Loucy (cell line): Measurements from ENCODE around the gene NLRC3.

ENCODE experiments used
- H2AFZ ChIP-seq: fragments of 200-600 bp; sonication (generic); 2 replicates; pipeline ENCODE4 v1.6.0; 2016; ENCODE audit warnings: antibody characterized with exemption, mild to moderate bottlenecking, low read length, moderate library complexity
- H3F3A ChIP-seq: fragments of 200-600 bp; 2 replicates; pipeline ENCODE4 v1.6.0; 2016; ENCODE audit warnings: antibody characterized with exemption, low read depth, mild to moderate bottlenecking
- H3K27me3 ChIP-seq: fragments of 200-600 bp; sonication (generic); 2 replicates; pipeline ENCODE4 v1.6.1; 2014; ENCODE audit warnings: low read length, mild to moderate bottlenecking; ENCODE audit not compliant: insufficient read depth, poor library complexity, severe bottlenecking
- H3K36me3 ChIP-seq: fragments of 200-600 bp; sonication (generic); 2 replicates; pipeline ENCODE4 v1.6.1; 2016; ENCODE audit warnings: low read length; ENCODE audit not compliant: insufficient read depth
- H3K4me1 ChIP-seq: fragments of 200-600 bp; sonication (generic); 2 replicates; pipeline ENCODE4 v1.5.1; 2014; ENCODE audit warnings: low read length, mild to moderate bottlenecking; ENCODE audit not compliant: insufficient read depth, poor library complexity, severe bottlenecking
- H3K4me2 ChIP-seq: fragments of 200-600 bp; sonication (generic); 2 replicates; pipeline ENCODE4 v1.6.0; 2014; ENCODE audit warnings: antibody characterized with exemption, low read length, low read depth, mild to moderate bottlenecking; ENCODE audit not compliant: poor library complexity, severe bottlenecking
- H3K4me3 ChIP-seq: fragments of 200-600 bp; sonication (generic); 2 replicates; pipeline ENCODE4 v1.5.1; 2014; ENCODE audit warnings: low read length, mild to moderate bottlenecking, mixed read lengths; ENCODE audit not compliant: poor library complexity, severe bottlenecking
- H3K79me2 ChIP-seq: fragments of 200-600 bp; sonication (generic); 2 replicates; pipeline ENCODE4 v1.6.1; 2014; ENCODE audit warnings: low read length; ENCODE audit not compliant: insufficient read depth
- H3K9ac ChIP-seq: fragments of 200-600 bp; sonication (generic); 2 replicates; pipeline ENCODE4 v1.6.0; 2014; ENCODE audit warnings: mild to moderate bottlenecking, low read depth, low read length, moderate library complexity; ENCODE audit not compliant: poor library complexity, severe bottlenecking
- H3K9me2 ChIP-seq: fragments of 200-600 bp; sonication (generic); replicated peaks from 2 replicates; pipeline ENCODE4 v1.6.1; 2016; ENCODE audit warnings: low read depth, low read length, mixed read lengths
- H3K9me3 ChIP-seq: fragments of 200-600 bp; sonication (generic); 2 replicates; pipeline ENCODE4 v1.6.1; 2014; ENCODE audit warnings: mild to moderate bottlenecking, antibody characterized with exemption, low read length, low read depth; ENCODE audit not compliant: insufficient read depth
- H4K20me1 ChIP-seq: fragments of 200-600 bp; sonication (generic); 2 replicates; pipeline ENCODE4 v1.6.0; 2014; ENCODE audit warnings: antibody characterized with exemption, low read length, mild to moderate bottlenecking; ENCODE audit not compliant: insufficient read depth, poor library complexity, severe bottlenecking
- CTCF ChIP-seq: fragments of 200-600 bp; sonication (generic); conservative IDR thresholded peaks from 2 replicates; pipeline ENCODE4 v1.5.1; 2014; ENCODE audit warnings: mild to moderate bottlenecking, antibody characterized with exemption, low read length
- EZH2phosphoT487 ChIP-seq: fragments of 200-600 bp; IDR thresholded peaks from 2 replicates; pipeline ENCODE4 v1.6.1; 2018; ENCODE audit warnings: antibody characterized with exemption, mild to moderate bottlenecking, moderate library complexity, borderline replicate concordance

NLRC3 gene

GRCh38 chr16:3562914-3563480, 14.2 kb downstream of the NLRC3 start:
- Histone ChIP-seq H3K4me2 (no peak overlapping the region), H3K9me2 (no peaks in the 10 kb centered on the region), H2AFZ (no peak overlapping the region), H3K9ac (no peak overlapping the region), H3K27me3 (no peaks in the 10 kb centered on the region), H4K20me1 (no peaks in the 10 kb centered on the region), H3K4me3 (no peak overlapping the region), H3K4me1 (no peaks in the 10 kb centered on the region), H3K79me2 (no peaks in the 10 kb centered on the region), H3K36me3 (peaks cover 9% of the 10 kb centered on the region; the same call in 1 of the 2 replicates), H3F3A (no peaks in the 10 kb centered on the region), H3K9me3 (no peaks in the 10 kb centered on the region)
- no peak for TF ChIP-seq CTCF
- TF ChIP-seq EZH2phosphoT487: no peak

GRCh38 chr16:3561626-3562025, 15.6 kb downstream of the NLRC3 start:
- Histone ChIP-seq H3K9me3 (no peaks in the 10 kb centered on the region), H3K4me1 (no peaks in the 10 kb centered on the region), H2AFZ (no peak overlapping the region), H3K4me3 (no peak overlapping the region), H3K4me2 (no peak overlapping the region), H3F3A (no peaks in the 10 kb centered on the region), H3K9ac (no peak overlapping the region), H3K27me3 (no peaks in the 10 kb centered on the region), H4K20me1 (no peaks in the 10 kb centered on the region), H3K79me2 (no peaks in the 10 kb centered on the region), H3K36me3 (peaks cover 19% of the 10 kb centered on the region; the same call in 1 of the 2 replicates), H3K9me2 (no peaks in the 10 kb centered on the region)
- no peak for TF ChIP-seq CTCF
- no peak for TF ChIP-seq EZH2phosphoT487

- TF ChIP-seq EZH2phosphoT487: no peak
- TF ChIP-seq CTCF: no peak
- Histone ChIP-seq H2AFZ (no peak overlapping the region), H3K27me3 (no peaks in the 10 kb centered on the region), H3K4me3 (no peak overlapping the region), H3K9me2 (no peaks in the 10 kb centered on the region), H3K9me3 (no peaks in the 10 kb centered on the region), H3K4me2 (no peak overlapping the region), H3K36me3 (peaks cover 38% of the 10 kb centered on the region; the same call in 1 of the 2 replicates), H3K9ac (no peak overlapping the region), H3K4me1 (no peaks in the 10 kb centered on the region), H3K79me2 (no peaks in the 10 kb centered on the region), H3F3A (no peaks in the 10 kb centered on the region), H4K20me1 (no peaks in the 10 kb centered on the region)
Measured at GRCh38 chr16:3554351-3554928, 22.8 kb downstream of the NLRC3 start.
